H1 (cell line): Measurements from ENCODE around the gene CLCN5. TPM values are rescaled to one million over a fixed set of nuclear protein-coding genes. Genes with fewer than 3 reads are reported as not detected.

Source experiments
- NANOG ChIP-seq: IDR thresholded peaks from 2 replicates; pipeline ENCODE4 v1.6.1; 2011; ENCODE audit warnings: low read length, low read depth, mild to moderate bottlenecking, inconsistent platforms; ENCODE audit not compliant: insufficient read depth, poor library complexity, severe bottlenecking
- RAD21 ChIP-seq, 2 experiments: IDR thresholded peaks in 1 of 2; conservative IDR thresholded peaks in 1 of 2; 2 replicates each; pipeline ENCODE4 v1.6.1; 2011; ENCODE audit warnings: low read depth in 2 of 2, low read length in 2 of 2, improper control_type of control experiment in 1 of 2, inconsistent platforms in 1 of 2, mild to moderate bottlenecking in 1 of 2, moderate library complexity in 1 of 2
- polyA plus RNA-seq, 7 experiments: library from polyadenylated mRNA; depleted of rRNA in 3 of 7; stranded (reverse) in 5 of 7; unstranded in 2 of 7; fragments of >200 nt in 5 of 7; fragments of 200-250 nt in 2 of 7; gene quantifications; 1 replicate in 5 of 7; 2 replicates in 1 of 7; 4 replicates in 1 of 7; pipeline versions ENCODE4 v1.2.1 to v1.2.3, GENCODE V29; 2011 to 2013; ENCODE audit warnings: missing spikeins in 2 of 7, mixed read lengths in 2 of 7
- total RNA-seq: library from RNA; stranded (reverse); fragmentation: NEBNext Ultra II Directional; extraction: Animal tissue kit (Norgen Biotek cat#: 25700); gene quantifications from 2 replicates; pipeline ENCODE4 v1.2.1, GENCODE V29; 2021

The CLCN5 gene
- total and polyA plus RNA-seq, 2 of the 8 experiments (the other 6 are each of a cell fraction or from before 2014, with no cell fraction given), result 4.2 to 9.7 TPM

- no peak for TF ChIP-seq NANOG
- TF ChIP-seq RAD21 (IDR thresholded peaks at IDR 0.05 in 1 of 2, conservative IDR thresholded peaks at IDR 0.05 in 1 of 2; ENCODE audit: low read depth in 2 of 2, low read length in 2 of 2), result no peak
Measured at GRCh38 chrX:49976682-49977197, 54.3 kb downstream of the CLCN5 start (continued).
